Kidney tubule cell (primary cell): Measurements from ENCODE around the gene LRRC17.

Experiments
- DNase-seq: peaks from one replicate; pipeline ENCODE4 v3.0.0-alpha.2; 2018; ENCODE audit warnings: low spot score

The LRRC17 gene, protein sequence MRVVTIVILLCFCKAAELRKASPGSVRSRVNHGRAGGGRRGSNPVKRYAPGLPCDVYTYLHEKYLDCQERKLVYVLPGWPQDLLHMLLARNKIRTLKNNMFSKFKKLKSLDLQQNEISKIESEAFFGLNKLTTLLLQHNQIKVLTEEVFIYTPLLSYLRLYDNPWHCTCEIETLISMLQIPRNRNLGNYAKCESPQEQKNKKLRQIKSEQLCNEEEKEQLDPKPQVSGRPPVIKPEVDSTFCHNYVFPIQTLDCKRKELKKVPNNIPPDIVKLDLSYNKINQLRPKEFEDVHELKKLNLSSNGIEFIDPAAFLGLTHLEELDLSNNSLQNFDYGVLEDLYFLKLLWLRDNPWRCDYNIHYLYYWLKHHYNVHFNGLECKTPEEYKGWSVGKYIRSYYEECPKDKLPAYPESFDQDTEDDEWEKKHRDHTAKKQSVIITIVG

DNA sequence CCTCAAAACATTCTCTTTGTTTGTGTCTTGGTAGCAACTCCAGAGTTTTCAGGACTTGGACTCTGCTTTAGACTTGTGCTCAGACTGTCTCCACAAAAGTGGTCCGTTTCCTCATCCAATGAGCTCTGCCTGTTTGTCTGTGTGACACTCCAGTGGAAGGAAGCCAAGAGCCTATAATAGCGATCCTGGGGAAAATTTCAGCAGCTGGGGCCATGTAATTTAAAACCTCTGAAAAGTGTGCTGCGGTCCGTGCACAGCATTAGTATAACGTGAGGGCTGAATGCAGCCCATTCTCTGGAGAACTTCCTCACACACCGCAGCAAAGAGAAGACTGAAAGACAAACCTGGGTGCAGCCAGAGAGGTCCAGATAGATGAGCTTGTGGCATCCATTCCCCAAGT is at the start of gene LRRC17:
TSS of gene LRRC17 (plus strand) at position 259 of the 400 bp plus-strand sequence. CDS start 20,914 bp downstream, outside the sequence.
- DNase-seq, result no peak

DNA sequence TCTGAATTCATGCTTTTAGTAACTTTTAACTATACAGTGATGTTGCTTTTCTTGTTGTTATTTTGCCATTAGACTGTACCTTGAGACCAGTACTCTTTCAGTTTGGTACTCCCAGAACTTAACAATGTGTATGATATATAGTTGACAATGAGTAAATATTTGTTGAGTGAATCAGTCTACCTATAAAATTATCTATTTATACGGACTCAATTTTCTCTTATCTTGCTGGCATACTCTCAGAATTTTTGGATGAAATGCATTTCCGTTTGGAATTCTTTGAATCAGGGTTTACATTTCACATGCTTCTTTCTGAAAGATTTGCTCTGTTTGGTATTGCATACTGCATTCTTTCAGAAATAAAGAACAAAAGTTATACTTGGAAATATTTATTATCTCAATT is 47.8 kb upstream of the LRRC17 start:
- no peak for DNase-seq

- DNase-seq, result no peak
These were observed 46.1 kb upstream of the LRRC17 start for GRCh38 chr7:102866535-102867215.

DNA sequence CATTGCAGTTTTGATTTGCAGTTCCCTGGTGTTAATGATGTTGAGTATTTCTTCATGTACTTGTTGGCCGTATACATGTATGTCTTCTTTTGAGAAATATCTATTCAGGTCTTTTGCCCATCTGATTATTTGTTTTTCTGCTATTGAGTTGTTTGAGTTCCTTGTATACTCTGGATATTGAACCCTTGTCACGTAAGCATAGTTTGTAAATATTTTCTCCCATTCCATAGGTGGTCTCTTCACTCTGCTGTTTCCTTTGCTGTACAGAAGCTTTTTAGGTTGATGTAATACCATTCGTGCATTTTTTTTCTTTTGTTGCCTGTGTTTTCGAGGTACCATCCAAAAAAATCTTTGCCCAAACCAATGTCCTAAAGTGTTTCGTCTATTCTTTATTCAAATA is 43.6 kb upstream of the LRRC17 start:
- DNase-seq, result no peak

DNA sequence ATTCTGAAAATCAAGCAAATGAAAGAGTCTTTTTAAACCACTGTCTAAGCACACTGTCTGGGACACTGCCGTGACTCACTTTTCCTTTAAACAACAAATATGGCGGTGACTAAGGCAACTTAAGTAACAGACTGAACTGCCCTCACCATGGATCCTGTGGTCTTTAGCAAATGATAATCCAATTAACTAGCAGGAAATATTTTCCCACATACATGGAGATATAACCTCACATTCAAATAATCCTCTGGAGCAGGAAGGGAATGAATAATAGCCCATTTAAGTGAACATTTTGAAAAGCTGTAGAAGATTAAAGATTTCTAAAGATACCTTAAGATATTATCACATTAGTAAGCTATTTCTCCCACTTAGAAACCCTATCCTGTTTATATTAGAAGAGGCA is 40.3 kb upstream of the LRRC17 start:
- DNase-seq, result peak; percentile 97

- DNase-seq, result peak; percentile 32
These were observed 39.2 kb upstream of the LRRC17 start for GRCh38 chr7:102873470-102874165.

GRCh38 chr7:102874166-102874829 is 38.5 kb upstream of the LRRC17 start:
- DNase-seq, result peak; percentile 97

GRCh38 chr7:102874966-102875365 is 37.8 kb upstream of the LRRC17 start:
- DNase-seq, result peak; percentile 17

DNA sequence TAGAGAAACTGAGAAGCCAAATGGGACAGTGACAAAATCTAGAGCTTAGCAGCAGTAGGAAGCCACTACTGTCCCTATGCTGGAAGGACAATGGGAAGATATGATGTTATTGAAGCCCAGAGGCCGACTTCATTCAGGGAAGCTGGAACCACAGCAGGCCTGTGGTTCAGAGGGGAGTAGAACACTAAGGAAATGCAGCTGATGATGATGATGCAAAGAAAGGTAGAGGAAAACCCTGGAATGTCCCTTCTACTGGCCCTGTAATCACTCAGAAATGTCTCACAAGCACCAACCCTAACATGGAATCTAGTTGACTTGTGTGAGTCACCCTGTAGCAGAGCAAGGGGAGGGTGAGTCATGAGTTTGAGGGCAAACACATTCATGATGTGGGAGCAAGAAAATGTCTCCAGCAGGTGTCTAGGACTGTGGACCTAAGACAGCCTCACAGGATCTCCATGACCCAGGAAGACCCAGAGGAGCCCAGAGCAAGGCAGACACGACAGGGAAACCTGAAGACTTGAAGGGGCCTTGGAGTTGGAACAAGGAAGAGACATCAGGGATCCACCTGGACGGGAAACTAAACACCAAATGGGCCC is 37.0 kb upstream of the LRRC17 start:
- DNase-seq, result peak; percentile 100

- peak; percentile 66 for DNase-seq
These were observed 29.5 kb upstream of the LRRC17 start for GRCh38 chr7:102883098-102883860.

DNA sequence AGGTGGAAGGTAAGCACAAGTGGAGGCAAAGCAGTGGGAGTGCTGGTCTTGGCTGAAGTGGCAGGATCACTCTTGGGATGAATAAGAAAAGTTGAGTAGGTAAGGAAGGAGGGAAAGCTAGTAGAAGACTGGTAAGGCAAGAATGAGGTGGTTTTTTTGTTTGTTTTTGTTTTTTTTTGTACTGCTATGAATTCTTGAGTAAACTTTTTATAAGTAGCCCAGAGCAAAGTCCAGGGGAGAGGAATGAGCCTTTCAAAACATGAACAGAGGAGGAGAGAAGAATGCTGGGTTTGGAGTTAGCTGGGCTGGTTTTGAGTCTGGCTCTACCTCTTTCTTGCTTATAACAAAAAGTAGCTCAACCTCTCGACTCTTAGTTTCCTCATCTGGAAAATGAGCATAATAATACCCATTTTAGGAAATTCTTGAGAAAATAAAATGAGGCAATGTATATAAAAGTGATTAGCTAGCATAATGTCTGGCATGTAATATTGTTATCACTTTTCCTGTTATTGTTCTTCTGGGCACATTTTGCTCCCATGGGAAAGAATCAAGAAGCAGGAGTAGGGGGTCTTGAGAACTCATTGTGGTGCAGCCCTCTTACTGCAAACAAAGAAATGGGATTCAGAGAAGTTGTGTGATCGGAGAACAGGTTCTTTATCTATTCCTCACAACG is 24.1 kb upstream of the LRRC17 start:
- DNase-seq, result no peak

- DNase-seq, result no peak
These were observed 22.9 kb upstream of the LRRC17 start for GRCh38 chr7:102889851-102890250.

GRCh38 chr7:102890292-102890970 is 22.4 kb upstream of the LRRC17 start:
- DNase-seq, result no peak

DNA sequence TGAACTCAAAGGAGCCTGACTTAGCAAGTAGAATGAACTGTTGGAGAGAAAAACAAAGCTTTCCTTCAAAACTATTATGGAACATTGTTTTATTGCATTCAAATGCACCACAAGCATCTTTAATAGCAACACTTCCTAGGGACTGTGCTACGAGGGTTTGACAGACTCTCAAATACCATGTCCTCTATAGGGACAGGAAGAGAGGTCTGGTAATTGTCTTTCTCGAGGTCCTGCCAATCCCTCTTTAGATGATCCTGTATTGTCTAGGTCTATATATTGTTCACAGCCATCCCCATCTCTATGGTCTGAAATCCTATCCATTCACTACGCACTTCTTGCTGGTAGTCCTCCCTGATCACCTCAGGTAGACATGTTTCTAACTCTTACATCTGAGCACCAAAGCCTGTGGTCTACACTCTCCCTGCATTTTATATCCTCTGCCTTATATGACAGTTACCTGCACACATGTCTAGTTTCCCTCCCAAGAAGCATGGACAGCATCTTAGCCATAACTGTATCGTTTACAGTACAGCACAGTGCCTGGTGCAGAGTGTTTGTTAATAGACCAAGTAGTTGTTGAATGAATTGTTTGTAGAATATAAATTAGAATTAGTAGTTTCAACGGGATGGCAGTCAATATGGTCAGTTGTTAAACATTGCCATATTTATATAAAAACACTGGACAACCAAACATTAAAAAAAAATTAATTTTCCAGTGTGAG is 21.7 kb upstream of the LRRC17 start:
- DNase-seq, result no peak

DNA sequence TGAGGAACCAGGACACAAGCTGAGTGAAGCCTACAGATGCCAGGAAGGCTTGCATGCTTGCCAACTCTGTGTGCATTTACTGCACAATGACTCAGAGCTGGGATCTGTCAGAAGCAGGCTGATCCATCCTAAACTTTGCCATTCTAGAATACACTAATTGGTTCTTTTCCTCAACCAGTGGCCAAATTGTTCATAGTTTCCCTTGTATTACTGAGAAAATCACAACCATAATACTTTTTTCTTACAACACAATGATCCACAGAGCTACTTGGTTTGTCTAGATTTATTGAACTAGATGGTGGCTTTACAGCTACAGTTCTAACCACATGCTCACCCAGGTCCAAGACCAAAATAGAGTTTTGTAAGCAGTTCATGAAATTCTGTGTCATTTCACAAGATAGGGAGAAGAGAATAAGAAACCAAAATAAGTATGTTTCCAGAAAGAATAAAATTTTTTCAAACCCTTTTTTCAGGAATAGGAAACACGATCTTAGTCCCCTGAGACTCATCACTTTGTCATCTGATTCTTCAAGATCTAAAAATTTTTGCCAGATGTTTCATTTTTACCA is 21.0 kb upstream of the LRRC17 start:
- peak; percentile 61 for DNase-seq

GRCh38 chr7:102892631-102893278 is 20.0 kb upstream of the LRRC17 start:
- no peak for DNase-seq

DNA sequence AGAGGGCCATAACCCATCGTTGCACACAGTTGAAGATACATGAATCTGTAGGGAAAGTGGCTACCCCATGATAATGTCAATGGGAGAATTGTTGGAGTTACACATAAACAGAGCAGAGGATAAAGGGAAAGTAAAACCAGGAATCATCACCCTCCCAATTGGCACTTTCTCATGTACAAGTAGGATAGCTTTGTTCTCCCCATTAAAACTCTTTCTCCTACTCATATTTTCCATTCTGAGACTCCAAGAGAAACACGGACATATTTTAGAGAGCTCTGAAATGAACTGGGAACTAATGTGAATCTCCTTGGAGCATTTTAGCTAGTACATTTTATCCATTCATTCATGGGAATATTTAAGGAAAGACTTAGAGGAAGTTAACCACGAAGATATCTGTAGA is 17.2 kb upstream of the LRRC17 start:
- no peak for DNase-seq

DNA sequence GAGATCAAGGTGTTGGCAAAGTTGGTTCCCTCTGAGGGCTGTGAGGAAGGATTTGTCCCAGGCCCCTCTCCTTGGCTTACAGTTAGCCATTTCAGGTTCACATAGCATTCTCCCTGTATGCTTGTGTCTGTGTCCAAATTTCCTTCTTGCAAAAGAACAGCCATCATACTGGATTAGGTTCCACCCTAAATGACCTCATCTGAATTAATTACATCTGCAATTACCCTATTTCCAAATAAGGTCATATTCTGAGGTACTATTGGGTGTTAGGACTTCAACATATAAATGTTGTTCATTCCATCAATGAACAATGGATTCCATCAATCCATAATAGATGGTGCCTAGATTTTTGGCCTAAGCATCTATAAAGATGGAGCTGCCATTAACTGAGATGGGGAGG is 16.2 kb upstream of the LRRC17 start:
- DNase-seq, result no peak
